Measurements from ENCODE around the gene POLR2J.

Gene POLR2J

GRCh38 chr7:102433219-102434038, 45.3 kb downstream of the POLR2J start, which contains the start of gene ORAI2:
ORAI2 (plus strand) TSS chr7:102433575; CDS start chr7:102438957, 5,382 bp downstream.
- peak; percentile 43 for DNase-seq (ENCODE audit: low read depth)
- H3K4me3 ChIP-seq (ENCODE audit: control insufficient read depth, low read depth, low read length) = peak within 1 kb of the TSS; percentile 65
- TF ChIP-seq CTCF (conservative IDR thresholded peaks at IDR 0.05; ENCODE audit: control insufficient read depth, insufficient read depth, low read depth, low read length) = no peak

- peak overlapping the region; percentile 57 for H3K4me3 ChIP-seq (ENCODE audit: control insufficient read depth, low read depth, low read length)
- no peak for TF ChIP-seq CTCF (conservative IDR thresholded peaks at IDR 0.05; ENCODE audit: control insufficient read depth, insufficient read depth, low read depth, low read length)
- DNase-seq (ENCODE audit: low read depth) = no peak
Observed at GRCh38 chr7:102432442-102433218, 46.1 kb downstream of the POLR2J start.

- no peak for DNase-seq (ENCODE audit: low read depth)
- H3K4me3 ChIP-seq (ENCODE audit: control insufficient read depth, low read depth, low read length) = no peak overlapping the region
Observed at GRCh38 chr7:102431617-102432298, 47.0 kb downstream of the POLR2J start.

GRCh38 chr7:102429141-102429899, 49.4 kb downstream of the POLR2J start:
- no peak overlapping the region for H3K4me3 ChIP-seq (ENCODE audit: control insufficient read depth, low read depth, low read length)
- DNase-seq (ENCODE audit: low read depth) = no peak
- TF ChIP-seq CTCF (conservative IDR thresholded peaks at IDR 0.05; ENCODE audit: control insufficient read depth, insufficient read depth, low read depth, low read length) = no peak

More at GRCh38 chr7:102431617-102432298, 47.0 kb downstream of the POLR2J start:
- TF ChIP-seq CTCF (conservative IDR thresholded peaks at IDR 0.05; ENCODE audit: control insufficient read depth, insufficient read depth, low read depth, low read length) = no peak

- no peak for DNase-seq (ENCODE audit: low read depth)
- TF ChIP-seq CTCF (conservative IDR thresholded peaks at IDR 0.05; ENCODE audit: control insufficient read depth, insufficient read depth, low read depth, low read length) = no peak
- no peak overlapping the region for H3K4me3 ChIP-seq (ENCODE audit: control insufficient read depth, low read depth, low read length)
Observed at GRCh38 chr7:102427019-102427405, 51.7 kb downstream of the POLR2J start.

Data from fibroblast of mammary gland (primary cell).